Nephron (organoid): ENCODE results near the gene HAPSTR1.

Source experiments
- H3K27ac Mint-ChIP-seq, 3 experiments: 2 replicates each; pipeline ENCODE4 v1.8.0; 2020; ENCODE audit warnings: mixed read lengths in 3 of 3, mild to moderate bottlenecking in 2 of 3, moderate library complexity in 1 of 3
- H3K27me3 Mint-ChIP-seq: 2 replicates; pipeline ENCODE4 v1.8.0; 2021; ENCODE audit warnings: low read depth, mild to moderate bottlenecking, moderate library complexity, mixed read lengths
- H3K36me3 Mint-ChIP-seq: 2 replicates; pipeline ENCODE4 v1.8.0; 2020; ENCODE audit warnings: low read depth, mixed read lengths
- H3K4me1 Mint-ChIP-seq: 2 replicates; pipeline ENCODE4 v1.8.0; 2020; ENCODE audit warnings: mixed read lengths
- H3K4me3 Mint-ChIP-seq, 3 experiments: 2 replicates each; pipeline ENCODE4 v1.8.0; 2020; ENCODE audit warnings: mild to moderate bottlenecking in 3 of 3, mixed read lengths in 3 of 3, moderate library complexity in 2 of 3
- H3K9me3 Mint-ChIP-seq: 2 replicates; pipeline ENCODE4 v1.8.0; 2020; ENCODE audit warnings: mixed read lengths
- TF ChIP-seq, protein P1 (sequence below), 3 experiments: fragments of 200-600 bp; sonication (generic); IDR thresholded peaks; one replicate each; pipeline ENCODE4 v1.5.0; 2021; ENCODE audit warnings: antibody characterized with exemption in 3 of 3; ENCODE audit not compliant: unreplicated experiment in 3 of 3

Gene HAPSTR1

DNA sequence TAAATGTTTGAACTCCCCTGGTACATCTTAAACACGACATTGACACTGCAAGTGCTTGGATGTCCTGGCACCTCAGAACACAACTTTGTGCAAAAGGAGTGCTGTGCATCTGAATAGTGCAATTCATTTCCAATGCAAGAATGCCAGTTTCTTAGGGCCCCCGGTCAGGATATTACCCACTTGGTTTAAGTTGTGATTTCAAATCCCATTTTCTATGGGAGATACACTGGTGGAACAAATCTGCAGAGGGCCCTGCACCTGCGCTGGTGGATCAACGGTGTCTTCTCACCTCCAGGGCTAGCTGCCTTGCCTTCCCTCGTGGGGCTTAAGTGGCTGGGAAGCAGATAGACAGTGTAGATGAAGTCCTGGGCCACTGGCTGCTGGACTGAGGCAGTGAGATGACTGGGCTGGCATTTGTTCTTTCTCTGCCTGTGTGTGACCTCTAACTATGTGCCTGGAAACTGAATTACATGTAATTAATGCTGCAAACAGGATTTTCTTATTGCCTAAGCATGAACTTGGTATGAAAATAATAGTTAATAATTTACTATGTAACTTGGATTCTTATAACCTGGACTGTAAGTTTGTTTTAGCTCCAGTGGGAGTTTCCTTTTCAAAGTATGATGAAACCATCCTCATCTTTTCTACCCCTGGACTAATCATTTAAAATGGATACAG, 20.9 kb downstream of the HAPSTR1 start:
- Mint-ChIP-seq H3K4me3 (no peak overlapping the region), H3K27me3 (no peaks in the 10 kb centered on the region), H3K27ac (peak overlapping the region; percentile 28 to 55 (median 50)), H3K36me3 (peaks cover 75% of the 10 kb centered on the region), H3K4me1 (peaks cover 59% of the 10 kb centered on the region), H3K9me3 (no peaks in the 10 kb centered on the region)
- TF ChIP-seq, protein P1, sequence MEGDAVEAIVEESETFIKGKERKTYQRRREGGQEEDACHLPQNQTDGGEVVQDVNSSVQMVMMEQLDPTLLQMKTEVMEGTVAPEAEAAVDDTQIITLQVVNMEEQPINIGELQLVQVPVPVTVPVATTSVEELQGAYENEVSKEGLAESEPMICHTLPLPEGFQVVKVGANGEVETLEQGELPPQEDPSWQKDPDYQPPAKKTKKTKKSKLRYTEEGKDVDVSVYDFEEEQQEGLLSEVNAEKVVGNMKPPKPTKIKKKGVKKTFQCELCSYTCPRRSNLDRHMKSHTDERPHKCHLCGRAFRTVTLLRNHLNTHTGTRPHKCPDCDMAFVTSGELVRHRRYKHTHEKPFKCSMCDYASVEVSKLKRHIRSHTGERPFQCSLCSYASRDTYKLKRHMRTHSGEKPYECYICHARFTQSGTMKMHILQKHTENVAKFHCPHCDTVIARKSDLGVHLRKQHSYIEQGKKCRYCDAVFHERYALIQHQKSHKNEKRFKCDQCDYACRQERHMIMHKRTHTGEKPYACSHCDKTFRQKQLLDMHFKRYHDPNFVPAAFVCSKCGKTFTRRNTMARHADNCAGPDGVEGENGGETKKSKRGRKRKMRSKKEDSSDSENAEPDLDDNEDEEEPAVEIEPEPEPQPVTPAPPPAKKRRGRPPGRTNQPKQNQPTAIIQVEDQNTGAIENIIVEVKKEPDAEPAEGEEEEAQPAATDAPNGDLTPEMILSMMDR (IDR thresholded peaks at IDR 0.05; ENCODE audit: unreplicated experiment in 3 of 3) = no peak

- Mint-ChIP-seq H3K4me1 (peaks cover 54% of the 10 kb centered on the region), H3K36me3 (peaks cover 76% of the 10 kb centered on the region), H3K4me3 (no peak overlapping the region), H3K27ac (peak overlapping the region in 2 of 3 experiments; percentile 50 to 55), H3K9me3 (no peaks in the 10 kb centered on the region), H3K27me3 (no peaks in the 10 kb centered on the region)
- TF ChIP-seq, protein P1 (IDR thresholded peaks at IDR 0.05; ENCODE audit: unreplicated experiment in 3 of 3) = no peak
Observed at GRCh38 chr16:9112844-9113186, 21.4 kb downstream of the HAPSTR1 start.

GRCh38 chr16:9113707-9114106, 22.3 kb downstream of the HAPSTR1 start:
- Mint-ChIP-seq H3K27me3 (no peaks in the 10 kb centered on the region), H3K9me3 (no peaks in the 10 kb centered on the region), H3K27ac (no peak overlapping the region), H3K36me3 (peaks cover 80% of the 10 kb centered on the region), H3K4me1 (peaks cover 52% of the 10 kb centered on the region), H3K4me3 (no peak overlapping the region)
- TF ChIP-seq, protein P1 (IDR thresholded peaks at IDR 0.05; ENCODE audit: unreplicated experiment in 3 of 3) = no peak

- peaks cover 48% of the 10 kb centered on the region for H3K4me1 Mint-ChIP-seq
- TF ChIP-seq, protein P1 (IDR thresholded peaks at IDR 0.05; ENCODE audit: unreplicated experiment in 3 of 3) = no peak
- H3K36me3 Mint-ChIP-seq = peaks cover 80% of the 10 kb centered on the region
- H3K4me3 Mint-ChIP-seq = no peak overlapping the region
- peak overlapping the region in 1 of 3 experiments; percentile 39 for H3K27ac Mint-ChIP-seq
- H3K9me3 Mint-ChIP-seq = no peaks in the 10 kb centered on the region
- no peaks in the 10 kb centered on the region for H3K27me3 Mint-ChIP-seq
Observed at GRCh38 chr16:9114112-9114511, 22.7 kb downstream of the HAPSTR1 start.

- Mint-ChIP-seq H3K27ac (no peak overlapping the region), H3K4me1 (peaks cover 43% of the 10 kb centered on the region), H3K36me3 (peaks cover 81% of the 10 kb centered on the region), H3K4me3 (no peak overlapping the region), H3K9me3 (no peaks in the 10 kb centered on the region), H3K27me3 (no peaks in the 10 kb centered on the region)
- TF ChIP-seq, protein P1 (IDR thresholded peaks at IDR 0.05; ENCODE audit: unreplicated experiment in 3 of 3) = no peak
Observed at GRCh38 chr16:9114842-9115241, 23.4 kb downstream of the HAPSTR1 start.

GRCh38 chr16:9115277-9115676, 23.8 kb downstream of the HAPSTR1 start:
- Mint-ChIP-seq H3K27ac (no peak overlapping the region), H3K4me3 (no peak overlapping the region), H3K36me3 (peaks cover 81% of the 10 kb centered on the region), H3K27me3 (no peaks in the 10 kb centered on the region), H3K4me1 (peaks cover 38% of the 10 kb centered on the region), H3K9me3 (no peaks in the 10 kb centered on the region)
- TF ChIP-seq, protein P1 (IDR thresholded peaks at IDR 0.05; ENCODE audit: unreplicated experiment in 3 of 3) = no peak
